ENCODE measurements around the gene RPAP2. TPM values are rescaled to one million over a fixed set of nuclear protein-coding genes. Genes with fewer than 3 reads are reported as not detected.
"Not testable (repeated sequence)": the region's sequence is repeated elsewhere in the genome, so short reads cannot be mapped to it uniquely, and the experiment has no call there.

The RPAP2 gene
- polyA plus RNA-seq (ENCODE audit: insufficient read length in 3 of 3) = 10 to 100 TPM; 28.5 to 35.4 (median 29.4) TPM
- long read RNA-seq, donor 1, full-length matches to known transcripts = 3 of 3 reads
- long read RNA-seq, donor 1, partial matches to known transcripts = 0 of 3 reads
- long read RNA-seq, donor 1, other reads (novel, unspliced or antisense) = 0 of 3 reads
- long read RNA-seq, donor 2, full-length matches to known transcripts = 1 of 1 reads
- long read RNA-seq, donor 2, partial matches to known transcripts = 0 of 1 reads
- long read RNA-seq, donor 2, other reads (novel, unspliced or antisense) = 0 of 1 reads
- long read RNA-seq, donor 3, full-length matches to known transcripts = 2 of 2 reads
- long read RNA-seq, donor 3, partial matches to known transcripts = 0 of 2 reads
- long read RNA-seq, donor 3, other reads (novel, unspliced or antisense) = 0 of 2 reads
- long read RNA-seq, donor 4, full-length matches to known transcripts = 1 of 1 reads
- long read RNA-seq, donor 4, partial matches to known transcripts = 0 of 1 reads
- long read RNA-seq, donor 4, other reads (novel, unspliced or antisense) = 0 of 1 reads
- long read RNA-seq, donor 5 = 0 reads
- long read RNA-seq, donor 6, full-length matches to known transcripts = 1 of 1 reads
- long read RNA-seq, donor 6, partial matches to known transcripts = 0 of 1 reads
- long read RNA-seq, donor 6, other reads (novel, unspliced or antisense) = 0 of 1 reads
- long read RNA-seq, donor 7, full-length matches to known transcripts = 2 of 2 reads
- long read RNA-seq, donor 7, partial matches to known transcripts = 0 of 2 reads
- long read RNA-seq, donor 7, other reads (novel, unspliced or antisense) = 0 of 2 reads
- long read RNA-seq, donor 8, full-length matches to known transcripts = 9 of 9 reads
- long read RNA-seq, donor 8, partial matches to known transcripts = 0 of 9 reads
- long read RNA-seq, donor 8, other reads (novel, unspliced or antisense) = 0 of 9 reads
- long read RNA-seq, donor 9, full-length matches to known transcripts = 1 of 1 reads
- long read RNA-seq, donor 9, partial matches to known transcripts = 0 of 1 reads
- long read RNA-seq, donor 9, other reads (novel, unspliced or antisense) = 0 of 1 reads
- long read RNA-seq, donor 10, full-length matches to known transcripts = 2 of 8 reads
- long read RNA-seq, donor 10, partial matches to known transcripts = 6 of 8 reads
- long read RNA-seq, donor 10, other reads (novel, unspliced or antisense) = 0 of 8 reads
- long read RNA-seq, donor 11, full-length matches to known transcripts = 5 of 5 reads
- long read RNA-seq, donor 11, partial matches to known transcripts = 0 of 5 reads
- long read RNA-seq, donor 11, other reads (novel, unspliced or antisense) = 0 of 5 reads
- long read RNA-seq, donor 12 = 0 reads
- long read RNA-seq, donor 13, full-length matches to known transcripts = 2 of 2 reads
- long read RNA-seq, donor 13, partial matches to known transcripts = 0 of 2 reads
- long read RNA-seq, donor 13, other reads (novel, unspliced or antisense) = 0 of 2 reads
- long read RNA-seq, donor 14, partial matches to known transcripts = 0 of 1 reads
- long read RNA-seq, donor 14, other reads (novel, unspliced or antisense) = 0 of 1 reads
- long read RNA-seq, donor 15 = 0 reads
- long read RNA-seq, donor 16, full-length matches to known transcripts = 7 of 7 reads
- long read RNA-seq, donor 16, partial matches to known transcripts = 0 of 7 reads
- long read RNA-seq, donor 16, other reads (novel, unspliced or antisense) = 0 of 7 reads

DNA sequence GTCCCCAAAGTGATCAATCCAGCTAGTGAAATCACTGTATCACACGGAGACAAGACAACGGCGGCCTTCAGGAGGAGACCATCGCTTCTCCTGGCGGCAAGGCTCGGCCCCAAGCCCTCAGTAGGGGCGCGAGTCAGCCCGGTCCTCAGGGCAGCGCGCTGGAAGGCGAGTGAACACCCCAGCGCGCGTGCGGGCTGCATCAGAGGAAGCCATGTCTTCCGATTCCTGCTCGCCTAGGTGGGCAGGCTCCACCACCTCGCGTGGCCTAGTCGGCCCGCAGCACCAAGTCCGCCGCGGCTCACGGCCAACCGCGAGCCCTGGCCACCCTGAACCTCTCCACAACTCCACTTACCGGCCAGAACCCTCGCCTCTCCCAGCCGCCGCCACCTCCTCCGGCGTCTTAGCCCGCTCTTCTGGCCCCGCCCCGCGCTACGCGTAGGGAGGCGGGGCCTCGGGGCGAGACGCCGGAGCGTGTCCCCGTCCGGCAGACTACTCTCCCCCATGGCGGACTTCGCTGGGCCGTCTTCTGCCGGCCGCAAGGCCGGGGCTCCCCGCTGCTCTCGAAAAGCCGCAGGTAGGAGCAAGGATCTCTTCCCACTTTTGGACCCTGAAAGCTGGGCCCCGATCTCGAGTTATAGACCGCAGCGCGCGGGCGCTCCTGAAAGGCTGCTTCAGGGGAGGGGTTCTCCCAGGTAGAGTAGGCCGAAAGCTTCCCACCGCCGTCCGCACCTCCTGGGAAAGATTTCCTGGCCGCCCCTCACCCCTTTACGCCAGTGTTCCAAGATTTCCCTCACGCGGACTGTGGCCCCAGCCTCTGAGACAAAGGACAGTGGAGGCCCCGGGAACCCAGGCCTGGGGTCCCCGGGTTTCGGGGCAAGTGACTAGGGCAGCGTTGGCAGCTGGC is at the start of gene RPAP2, which contains the start of gene GLMN:
TSS of gene RPAP2 (plus strand) at position 487 of the 904 bp plus-strand sequence. CDS start at position 502, 15 bp downstream.
TSS of gene GLMN (minus strand) at position 415 of the 904 bp plus-strand sequence. CDS start 988 bp downstream, outside the sequence.
- DNase-seq (ENCODE audit: extremely low read depth in 1 of 11, low read depth in 9 of 11, low spot score in 4 of 11) = peak; percentile 68 to 89 (median 83)

- DNase-seq (ENCODE audit: extremely low read depth in 1 of 11, low read depth in 9 of 11, low spot score in 4 of 11) = not testable (repeated sequence)
Observed at GRCh38 chr1:92254714-92255113, 44.1 kb upstream of the RPAP2 start.

GRCh38 chr1:92259350-92259749 is 39.5 kb upstream of the RPAP2 start:
- no peak for DNase-seq (ENCODE audit: extremely low read depth in 1 of 11, low read depth in 9 of 11, low spot score in 4 of 11)

DNA sequence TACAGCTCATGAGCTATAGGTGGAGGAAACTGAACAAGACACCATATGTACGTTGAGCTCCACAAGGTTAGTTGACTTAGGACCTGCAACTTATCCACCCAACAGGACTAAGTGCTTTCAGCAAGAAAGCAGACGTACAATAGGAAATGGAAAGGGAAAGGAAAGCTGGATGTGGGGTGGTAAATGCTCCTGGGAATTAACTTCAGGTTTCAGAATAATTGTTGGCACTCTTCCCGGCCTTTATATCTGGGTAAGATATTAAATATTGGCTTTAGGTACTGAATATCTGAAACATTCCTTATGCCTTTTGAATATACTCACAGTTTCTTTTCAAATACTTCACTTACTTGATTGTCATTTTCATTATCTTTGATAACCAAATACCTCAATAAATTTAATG is 36.3 kb upstream of the RPAP2 start:
- no peak for DNase-seq (ENCODE audit: extremely low read depth in 1 of 11, low read depth in 9 of 11, low spot score in 4 of 11)

DNA sequence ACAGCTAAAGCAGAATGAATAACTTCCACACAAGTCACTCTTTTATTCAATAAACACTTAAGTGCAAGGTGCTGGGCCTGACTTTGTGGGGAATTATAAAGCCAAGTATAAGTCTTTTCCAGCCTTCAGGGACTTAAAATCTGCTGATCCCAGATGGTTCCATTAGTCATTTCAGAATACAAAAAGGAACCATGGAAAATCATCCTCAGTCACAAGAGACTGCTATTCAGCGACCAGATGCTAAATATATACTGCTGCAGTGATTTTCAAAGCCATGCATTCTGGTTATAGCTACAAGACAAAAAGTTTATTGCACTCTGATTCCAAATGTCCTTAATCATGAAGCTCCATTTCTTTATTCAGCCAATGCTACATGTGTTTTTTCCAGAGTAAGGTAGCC is 25.8 kb upstream of the RPAP2 start:
- DNase-seq (ENCODE audit: extremely low read depth in 1 of 11, low read depth in 9 of 11, low spot score in 4 of 11) = no peak

- no peak for DNase-seq (ENCODE audit: extremely low read depth in 1 of 11, low read depth in 9 of 11, low spot score in 4 of 11)
Observed at GRCh38 chr1:92274939-92275338, 23.9 kb upstream of the RPAP2 start.

GRCh38 chr1:92276082-92276481 is 22.8 kb upstream of the RPAP2 start:
- DNase-seq (ENCODE audit: extremely low read depth in 1 of 11, low read depth in 9 of 11, low spot score in 4 of 11) = no peak

- DNase-seq (ENCODE audit: extremely low read depth in 1 of 11, low read depth in 9 of 11, low spot score in 4 of 11) = no peak
Observed at GRCh38 chr1:92277105-92277723, 21.6 kb upstream of the RPAP2 start.

DNA sequence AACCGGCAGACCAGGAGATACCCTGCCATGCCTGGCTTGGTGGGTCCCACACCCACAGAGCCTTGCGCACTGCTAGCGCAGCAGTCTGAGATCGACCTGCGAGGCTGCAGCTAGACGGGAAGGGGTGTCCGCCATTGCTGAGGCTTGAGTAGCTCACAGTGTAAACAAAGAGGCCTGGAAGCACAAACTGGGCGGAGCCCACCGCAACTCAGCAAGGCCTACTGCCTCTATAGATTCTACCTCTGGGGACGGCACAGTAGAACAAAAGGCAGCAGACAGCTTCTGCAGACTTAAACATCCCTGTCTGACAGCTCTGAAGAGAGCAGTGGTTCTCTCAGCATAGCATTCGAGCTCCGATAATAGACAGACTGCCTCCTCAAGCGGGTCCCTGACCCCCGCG is 19.1 kb upstream of the RPAP2 start:
- not testable (repeated sequence) for DNase-seq (ENCODE audit: extremely low read depth in 1 of 11, low read depth in 9 of 11, low spot score in 4 of 11)

DNA sequence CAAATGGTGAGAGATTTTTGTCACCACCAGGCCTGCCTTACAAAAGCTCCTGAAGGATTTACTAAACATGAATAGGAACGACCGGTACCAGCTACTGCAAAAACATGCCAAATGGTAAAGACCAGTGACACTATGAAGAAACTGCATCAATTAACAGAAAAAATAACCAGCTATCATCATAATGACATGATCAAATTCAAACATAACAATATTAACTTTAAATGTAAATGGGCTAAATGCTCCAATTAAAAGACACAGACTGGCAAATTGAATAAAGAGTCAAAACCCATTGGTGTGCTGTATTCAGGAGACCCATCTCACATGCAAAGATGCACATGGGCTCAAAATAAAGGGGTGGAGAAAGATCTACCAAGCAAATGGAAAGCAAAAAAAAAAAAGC is 17.4 kb upstream of the RPAP2 start:
- DNase-seq (ENCODE audit: extremely low read depth in 1 of 11, low read depth in 9 of 11, low spot score in 4 of 11) = not testable (repeated sequence)

GRCh38 chr1:92291372-92291999 is 7.4 kb upstream of the RPAP2 start:
- DNase-seq (ENCODE audit: extremely low read depth in 1 of 11, low read depth in 9 of 11, low spot score in 4 of 11) = peak in 7 of 11 donors; percentile 13 to 47 (median 23)

DNA sequence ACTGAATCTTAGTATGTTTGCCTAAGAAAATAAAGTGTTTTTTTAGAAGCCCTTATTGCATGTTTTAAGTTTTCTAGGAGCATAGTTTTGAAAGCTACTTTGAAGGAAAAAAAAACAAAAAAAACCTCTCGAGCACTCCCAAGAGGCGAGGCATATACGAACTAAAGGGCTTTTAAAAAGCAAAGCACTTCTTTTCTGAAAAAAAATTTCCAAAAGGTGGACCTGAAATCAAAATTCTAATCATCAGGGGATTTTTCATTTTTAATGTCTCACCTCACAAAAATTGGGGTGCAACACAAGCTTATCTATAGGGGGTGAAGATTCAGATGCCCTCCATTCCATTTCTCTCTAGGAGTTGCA is 666 bp upstream of the RPAP2 start:
- peak in 2 of 11 donors; percentile 13 to 33 for DNase-seq (ENCODE audit: extremely low read depth in 1 of 11, low read depth in 9 of 11, low spot score in 4 of 11)

DNA sequence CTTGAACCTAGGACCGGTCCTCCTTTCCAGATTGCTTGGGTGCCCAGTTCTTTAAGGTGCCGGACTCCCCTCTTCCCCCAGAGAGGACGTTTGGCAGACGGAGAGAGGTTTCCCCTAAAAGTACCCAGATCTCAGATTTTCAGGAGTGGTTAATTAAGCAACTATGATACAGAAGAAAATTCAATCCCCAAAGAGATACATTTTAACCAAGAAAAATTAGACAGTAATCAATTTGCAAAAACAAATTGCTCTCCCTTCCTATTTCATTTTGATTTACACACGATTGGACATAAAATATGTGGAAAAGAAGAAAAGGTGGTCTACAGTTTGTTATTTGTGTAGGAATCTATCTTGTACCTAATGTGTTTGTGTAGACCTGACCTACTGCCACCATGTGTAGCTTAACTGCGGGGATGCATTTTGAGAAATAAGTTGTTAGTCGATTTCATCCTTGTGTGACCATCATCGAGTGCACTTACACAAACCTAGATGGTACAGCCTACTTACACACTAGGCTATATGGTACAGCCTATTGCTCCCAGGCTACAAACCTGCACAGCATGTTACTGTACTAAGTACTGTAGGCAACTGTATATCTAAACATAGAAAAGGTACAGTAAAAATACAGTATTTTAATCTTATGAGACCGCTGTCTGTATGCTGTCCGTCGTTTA is 755 bp downstream of the RPAP2 start:
- DNase-seq (ENCODE audit: extremely low read depth in 1 of 11, low read depth in 9 of 11, low spot score in 4 of 11) = peak in 3 of 11 donors; percentile 7 to 15 (median 13)

DNA sequence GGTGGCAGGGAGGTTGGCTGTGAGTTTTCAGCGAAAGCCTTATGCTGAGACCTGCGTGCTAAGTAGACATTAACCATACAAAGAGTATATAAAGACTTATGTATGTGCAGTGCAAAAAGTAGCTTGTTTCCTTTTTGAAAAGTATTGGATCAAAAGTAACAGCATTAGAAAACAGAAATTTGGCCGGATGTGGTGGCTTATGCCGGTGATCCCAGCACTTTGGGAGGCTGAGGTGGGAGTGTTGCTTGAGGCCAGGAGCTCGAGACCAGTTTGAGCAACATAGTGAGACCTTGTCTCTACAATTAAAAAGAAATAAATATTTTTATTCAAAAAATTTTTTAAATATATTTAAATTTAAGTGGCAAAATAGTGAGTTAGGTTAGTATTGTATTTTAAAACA is 2.2 kb downstream of the RPAP2 start:
- no peak for DNase-seq (ENCODE audit: extremely low read depth in 1 of 11, low read depth in 9 of 11, low spot score in 4 of 11)

- DNase-seq (ENCODE audit: extremely low read depth in 1 of 11, low read depth in 9 of 11, low spot score in 4 of 11) = no peak
Observed at GRCh38 chr1:92306020-92306419, 7.2 kb downstream of the RPAP2 start.

- no peak for DNase-seq (ENCODE audit: extremely low read depth in 1 of 11, low read depth in 9 of 11, low spot score in 4 of 11)
Observed at GRCh38 chr1:92307980-92308379, 9.1 kb downstream of the RPAP2 start.
